ENCODE measurements around the gene CDHR2.

CDHR2 gene

GRCh38 chr5:176619569-176620332, 70.6 kb downstream of the CDHR2 start:
- TF ChIP-seq CTCF (IDR thresholded peaks at IDR 0.05; ENCODE audit: insufficient read depth, low read depth, low read length, missing control alignments): no peak
- H3K4me3 ChIP-seq (ENCODE audit: low read depth, low read length): no peak overlapping the region
- DNase-seq (ENCODE audit: low read depth): no peak

- TF ChIP-seq CTCF (IDR thresholded peaks at IDR 0.05; ENCODE audit: insufficient read depth, low read depth, low read length, missing control alignments): no peak
- no peak overlapping the region for H3K4me3 ChIP-seq (ENCODE audit: low read depth, low read length)
- no peak for DNase-seq (ENCODE audit: low read depth)
Observed at GRCh38 chr5:176620333-176620981, 71.3 kb downstream of the CDHR2 start.

- no peak for DNase-seq (ENCODE audit: low read depth)
- no peak overlapping the region for H3K4me3 ChIP-seq (ENCODE audit: low read depth, low read length)
- no peak for TF ChIP-seq CTCF (IDR thresholded peaks at IDR 0.05; ENCODE audit: insufficient read depth, low read depth, low read length, missing control alignments)
Observed at GRCh38 chr5:176621661-176622079, 72.5 kb downstream of the CDHR2 start.

GRCh38 chr5:176624142-176624541, 75.0 kb downstream of the CDHR2 start:
- no peak for TF ChIP-seq CTCF (IDR thresholded peaks at IDR 0.05; ENCODE audit: insufficient read depth, low read depth, low read length, missing control alignments)
- DNase-seq (ENCODE audit: low read depth): no peak

GRCh38 chr5:176624938-176625337, 75.8 kb downstream of the CDHR2 start:
- DNase-seq (ENCODE audit: low read depth): no peak
- H3K4me3 ChIP-seq (ENCODE audit: low read depth, low read length): no peak overlapping the region
- TF ChIP-seq CTCF (IDR thresholded peaks at IDR 0.05; ENCODE audit: insufficient read depth, low read depth, low read length, missing control alignments): no peak

More at GRCh38 chr5:176624142-176624541, 75.0 kb downstream of the CDHR2 start:
- no peak overlapping the region for H3K4me3 ChIP-seq (ENCODE audit: low read depth, low read length)

- H3K4me3 ChIP-seq (ENCODE audit: low read depth, low read length): no peak overlapping the region
- TF ChIP-seq CTCF (IDR thresholded peaks at IDR 0.05; ENCODE audit: insufficient read depth, low read depth, low read length, missing control alignments): no peak
- no peak for DNase-seq (ENCODE audit: low read depth)
Observed at GRCh38 chr5:176625512-176625911, 76.4 kb downstream of the CDHR2 start.

All from GM12865 (cell line).